Measurements from ENCODE around the gene MYO1B.

- TF ChIP-seq CTCF (IDR thresholded peaks at IDR 0.05; ENCODE audit: low read length) (no peak), EZH2 (IDR thresholded peaks at IDR 0.05; ENCODE audit: borderline replicate concordance, low read length) (no peak)
Observed at GRCh38 chr2:191257934-191258333, 12.7 kb downstream of the MYO1B start.
